A673 (cell line): ENCODE data around the gene HOMER1. TPM values are rescaled to one million over a fixed set of nuclear protein-coding genes. Genes with fewer than 3 reads are reported as not detected.
"Not testable (repeated sequence)": the region's sequence is repeated elsewhere in the genome, so short reads cannot be mapped to it uniquely, and the experiment has no call there.

Experiments used
- BruUV-seq: library from RNA; stranded (reverse); fragments of 400-500 nt; replicated peaks from 2 replicates; lab custom pipeline; 2021; lab: Mats Ljungman, UMichigan
- CTCF ChIA-PET: fragments of 300-600 bp; sonication (Branson Sonifier 250); formaldehyde crosslinking; loops from one replicate; lab custom pipeline; 2022; ENCODE audit warnings: antibody characterized with exemption; lab: Charles Lee
- POLR2A ChIA-PET: fragments of 300-600 bp; sonication (Branson Sonifier 250); formaldehyde crosslinking; loops from one replicate; lab custom pipeline; 2022; ENCODE audit warnings: antibody characterized with exemption; ENCODE audit not compliant: low non-redundant PET; lab: Charles Lee
- DNase-seq: peaks from one replicate; pipeline ENCODE4 v3.0.0-alpha.2; 2015; ENCODE audit warnings: low spot score
- H3K27ac ChIP-seq: fragments of 200-600 bp; sonication (generic); 2 replicates; pipeline ENCODE4 v1.5.1; 2016; ENCODE audit warnings: mixed run types, low read depth, mild to moderate bottlenecking, mixed read lengths, antibody characterized with exemption, low read length; ENCODE audit not compliant: poor library complexity, severe bottlenecking
- H3K27me3 ChIP-seq: fragments of 200-600 bp; sonication (generic); replicated peaks from 2 replicates; pipeline ENCODE4 v1.6.1; 2017; ENCODE audit warnings: mixed run types, low read depth, mild to moderate bottlenecking, mixed read lengths, antibody characterized with exemption, low read length; ENCODE audit not compliant: insufficient read depth, poor library complexity
- H3K36me3 ChIP-seq: fragments of 200-600 bp; sonication (generic); 2 replicates; pipeline ENCODE4 v1.6.1; 2016; ENCODE audit warnings: mixed run types, mild to moderate bottlenecking, mixed read lengths, antibody characterized with exemption, low read length; ENCODE audit not compliant: insufficient read depth, poor library complexity, severe bottlenecking
- H3K4me1 ChIP-seq: fragments of 200-600 bp; sonication (generic); 2 replicates; pipeline ENCODE4 v1.6.1; 2017; ENCODE audit warnings: mixed run types, mild to moderate bottlenecking, mixed read lengths, antibody characterized with exemption, low read length; ENCODE audit not compliant: insufficient read depth, poor library complexity, severe bottlenecking
- H3K4me3 ChIP-seq: fragments of 200-600 bp; sonication (generic); 2 replicates; pipeline ENCODE4 v1.5.1; 2016; ENCODE audit warnings: low read depth, mixed run types, mild to moderate bottlenecking, mixed read lengths, low read length; ENCODE audit not compliant: poor library complexity, severe bottlenecking
- H3K9me3 ChIP-seq: fragments of 200-600 bp; sonication (generic); 2 replicates; pipeline ENCODE4 v1.6.1; 2016; ENCODE audit warnings: mixed run types, low read depth, mild to moderate bottlenecking, mixed read lengths, antibody characterized with exemption, low read length; ENCODE audit not compliant: poor library complexity, severe bottlenecking
- EZH2 ChIP-seq: fragments of 200-600 bp; sonication (generic); IDR thresholded peaks from 2 replicates; pipeline ENCODE4 v1.6.1; 2017; ENCODE audit warnings: borderline replicate concordance, low read depth, mild to moderate bottlenecking, mixed read lengths, antibody characterized with exemption, low read length; ENCODE audit not compliant: poor library complexity, severe bottlenecking
- intact Hi-C: fragments of 100-400 bp; cut with micrococcal nuclease; formaldehyde crosslinking; loops from one replicate; pipeline ENCODE4 v1.10.0; 2022; ENCODE audit not compliant: unreplicated experiment
- total RNA-seq: library from RNA; stranded (reverse); gene quantifications from 2 replicates; pipeline ENCODE4 v1.2.3, GENCODE V29; 2021
- TF ChIP-seq, protein P1 (sequence below): fragments of 300-800, 200-600 bp; sonication (generic); conservative IDR thresholded peaks from 2 replicates; pipeline ENCODE4 v1.5.1; 2017; ENCODE audit warnings: low read depth, mild to moderate bottlenecking, antibody characterized with exemption, low read length, moderate library complexity, mixed read lengths

The HOMER1 gene
- total RNA-seq, 1 experiment from 2014 or later, result 34.0 TPM

DNA sequence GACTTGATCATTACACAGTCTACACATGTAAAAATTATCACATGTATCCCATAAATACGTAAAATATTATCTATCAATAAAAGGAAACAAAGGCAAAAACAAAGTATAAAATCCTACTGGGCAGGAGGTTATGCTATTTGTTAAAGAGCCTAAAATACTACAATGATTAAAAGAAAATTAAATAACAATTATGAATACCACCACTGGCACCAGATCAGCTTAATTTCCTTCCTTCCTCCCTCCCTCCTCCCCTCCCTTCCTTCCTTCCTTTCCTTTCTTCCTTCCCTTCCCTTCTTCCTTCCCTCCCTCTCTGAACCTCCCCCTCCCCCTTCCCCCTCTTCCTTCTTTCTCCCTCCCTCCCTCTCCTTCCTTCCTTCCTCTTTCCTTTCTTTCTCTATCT lies 127.3 kb downstream of the HOMER1 start:
- POLR2A ChIA-PET, result no interaction called here

GRCh38 chr5:79385126-79385525 lies 128.8 kb downstream of the HOMER1 start:
- POLR2A ChIA-PET, CTCF ChIA-PET: not testable (repeated sequence)

More for the DNA sequence above, 127.3 kb downstream of the HOMER1 start:
- BruUV-seq, result no TSS peak
- Histone ChIP-seq H3K4me1 (no peaks in the 10 kb centered on the region), H3K4me3 (no peak overlapping the region), H3K36me3 (no peaks in the 10 kb centered on the region), H3K9me3 (peaks cover 12% of the 10 kb centered on the region), H3K27me3 (no peaks in the 10 kb centered on the region), H3K27ac (no peak overlapping the region)
- no peak for DNase-seq
- CTCF ChIA-PET, result no interaction called here
- TF ChIP-seq, protein P1, sequence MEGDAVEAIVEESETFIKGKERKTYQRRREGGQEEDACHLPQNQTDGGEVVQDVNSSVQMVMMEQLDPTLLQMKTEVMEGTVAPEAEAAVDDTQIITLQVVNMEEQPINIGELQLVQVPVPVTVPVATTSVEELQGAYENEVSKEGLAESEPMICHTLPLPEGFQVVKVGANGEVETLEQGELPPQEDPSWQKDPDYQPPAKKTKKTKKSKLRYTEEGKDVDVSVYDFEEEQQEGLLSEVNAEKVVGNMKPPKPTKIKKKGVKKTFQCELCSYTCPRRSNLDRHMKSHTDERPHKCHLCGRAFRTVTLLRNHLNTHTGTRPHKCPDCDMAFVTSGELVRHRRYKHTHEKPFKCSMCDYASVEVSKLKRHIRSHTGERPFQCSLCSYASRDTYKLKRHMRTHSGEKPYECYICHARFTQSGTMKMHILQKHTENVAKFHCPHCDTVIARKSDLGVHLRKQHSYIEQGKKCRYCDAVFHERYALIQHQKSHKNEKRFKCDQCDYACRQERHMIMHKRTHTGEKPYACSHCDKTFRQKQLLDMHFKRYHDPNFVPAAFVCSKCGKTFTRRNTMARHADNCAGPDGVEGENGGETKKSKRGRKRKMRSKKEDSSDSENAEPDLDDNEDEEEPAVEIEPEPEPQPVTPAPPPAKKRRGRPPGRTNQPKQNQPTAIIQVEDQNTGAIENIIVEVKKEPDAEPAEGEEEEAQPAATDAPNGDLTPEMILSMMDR, result no peak
- TF ChIP-seq EZH2, result no peak
- intact Hi-C loops, result no loop called here

GRCh38 chr5:79378510-79379186 lies 135.3 kb downstream of the HOMER1 start:
- Histone ChIP-seq H3K27ac (no peak overlapping the region), H3K4me1 (no peaks in the 10 kb centered on the region), H3K27me3 (no peaks in the 10 kb centered on the region), H3K9me3 (peaks cover 12% of the 10 kb centered on the region), H3K4me3 (no peak overlapping the region), H3K36me3 (no peaks in the 10 kb centered on the region)
- no peak for DNase-seq
- POLR2A ChIA-PET, result no interaction called here
- intact Hi-C loops, result no loop called here
- TF ChIP-seq EZH2, result no peak
- TF ChIP-seq, protein P1, result no peak
- CTCF ChIA-PET, result no interaction called here
- BruUV-seq, result no TSS peak

More at GRCh38 chr5:79385126-79385525, 128.8 kb downstream of the HOMER1 start:
- H3K27me3 ChIP-seq, intact Hi-C loops, DNase-seq, BruUV-seq, H3K36me3 ChIP-seq, H3K4me1 ChIP-seq, H3K4me3 ChIP-seq, H3K27ac ChIP-seq: not testable (repeated sequence)
- peaks cover 12% of the 10 kb centered on the region for H3K9me3 ChIP-seq

DNA sequence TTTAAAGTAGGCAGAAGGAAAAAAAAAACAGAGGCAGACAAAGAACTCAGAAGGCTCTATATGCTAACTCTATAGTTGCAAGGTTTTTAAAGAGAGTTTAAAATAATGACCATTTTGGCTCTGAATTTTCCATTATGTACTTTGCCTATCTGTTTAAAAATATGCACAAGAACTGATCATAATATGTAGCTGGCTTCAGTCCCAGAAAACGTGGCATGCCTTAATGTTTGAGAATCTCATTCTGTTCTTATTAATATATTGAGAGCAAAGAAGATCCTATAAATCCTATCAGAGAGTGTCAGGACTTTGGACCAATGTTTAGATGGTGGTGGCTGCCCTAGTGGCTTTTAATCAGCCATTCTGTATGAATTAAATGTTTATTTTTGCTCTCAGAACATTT lies 156.5 kb downstream of the HOMER1 start:
- no TSS peak for BruUV-seq
- ChIA-PET CTCF (no interaction called here), POLR2A (no interaction called here)
- TF ChIP-seq, protein P1, result no peak
- no peak for TF ChIP-seq EZH2
- H3K9me3 ChIP-seq, result no peaks in the 10 kb centered on the region
- no peaks in the 10 kb centered on the region for H3K36me3 ChIP-seq
- intact Hi-C loops, result no loop called here
- no peaks in the 10 kb centered on the region for H3K4me1 ChIP-seq
- DNase-seq, result no peak
- H3K27me3 ChIP-seq, result no peaks in the 10 kb centered on the region
- H3K4me3 ChIP-seq, result no peak overlapping the region
- H3K27ac ChIP-seq, result no peak overlapping the region
